ENCODE measurements around the gene NEK10.

Gene NEK10

GRCh38 chr3:27165321-27165721 lies 203.9 kb downstream of the NEK10 start:
- peak; percentile 8 for DNase-seq (ENCODE audit: low read depth)

GRCh38 chr3:27160779-27161287 lies 208.3 kb downstream of the NEK10 start:
- DNase-seq (ENCODE audit: low read depth): no peak

- no peak for DNase-seq (ENCODE audit: low read depth)
Measured at GRCh38 chr3:27160146-27160545, 209.0 kb downstream of the NEK10 start.

GRCh38 chr3:27147215-27147614 lies 222.0 kb downstream of the NEK10 start:
- peak; percentile 81 for DNase-seq (ENCODE audit: low read depth)

- no peak for DNase-seq (ENCODE audit: low read depth)
Measured at GRCh38 chr3:27146786-27147185, 222.4 kb downstream of the NEK10 start.

GRCh38 chr3:27145719-27146118 lies 223.5 kb downstream of the NEK10 start:
- no peak for DNase-seq (ENCODE audit: low read depth)

GRCh38 chr3:27141668-27142067 lies 227.5 kb downstream of the NEK10 start:
- DNase-seq (ENCODE audit: low read depth): peak; percentile 27

- DNase-seq (ENCODE audit: low read depth): no peak
Measured at GRCh38 chr3:27138562-27138961, 230.6 kb downstream of the NEK10 start.

GRCh38 chr3:27138005-27138404 lies 231.2 kb downstream of the NEK10 start:
- DNase-seq (ENCODE audit: low read depth): no peak

- DNase-seq (ENCODE audit: low read depth): peak; percentile 69
Measured at GRCh38 chr3:27134171-27134796, 234.9 kb downstream of the NEK10 start.

GRCh38 chr3:27133060-27133459 lies 236.1 kb downstream of the NEK10 start:
- no peak for DNase-seq (ENCODE audit: low read depth)

GRCh38 chr3:27130796-27131195 lies 238.4 kb downstream of the NEK10 start:
- no peak for DNase-seq (ENCODE audit: low read depth)

- DNase-seq (ENCODE audit: low read depth): no peak
Measured at GRCh38 chr3:27127879-27128278, 241.3 kb downstream of the NEK10 start.

- DNase-seq (ENCODE audit: low read depth): no peak
Measured at GRCh38 chr3:27127195-27127594, 242.0 kb downstream of the NEK10 start.

- no peak for DNase-seq (ENCODE audit: low read depth)
Measured at GRCh38 chr3:27125821-27126501, 243.2 kb downstream of the NEK10 start.

- DNase-seq (ENCODE audit: low read depth): no peak
Measured at GRCh38 chr3:27119639-27120038, 249.5 kb downstream of the NEK10 start.

- no peak for DNase-seq (ENCODE audit: low read depth)
Measured at GRCh38 chr3:27115352-27115751, 253.8 kb downstream of the NEK10 start.

GRCh38 chr3:27114684-27115083 lies 254.5 kb downstream of the NEK10 start:
- peak; percentile 39 for DNase-seq (ENCODE audit: low read depth)

GRCh38 chr3:27114129-27114528 lies 255.1 kb downstream of the NEK10 start:
- no peak for DNase-seq (ENCODE audit: low read depth)

- no peak for DNase-seq (ENCODE audit: low read depth)
Measured at GRCh38 chr3:27110020-27110419, 259.2 kb downstream of the NEK10 start.

GRCh38 chr3:27108322-27108721 lies 260.9 kb downstream of the NEK10 start:
- DNase-seq (ENCODE audit: low read depth): no peak

- no peak for DNase-seq (ENCODE audit: low read depth)
Measured at GRCh38 chr3:27105904-27106303, 263.3 kb downstream of the NEK10 start.

- no peak for DNase-seq (ENCODE audit: low read depth)
Measured at GRCh38 chr3:27097182-27097581, 272.0 kb downstream of the NEK10 start.

All from ELR (cell line).